ENCODE results near the gene TRIM50.
"Not testable (repeated sequence)": the region's sequence is repeated elsewhere in the genome, so short reads cannot be mapped to it uniquely, and the experiment has no call there.

The TRIM50 gene

GRCh38 chr7:73330772-73331171 is 2.9 kb upstream of the TRIM50 start:
- no CpG with 5 or more reads among the region's 6 CpGs for WGBS (ENCODE audit: insufficient coverage, insufficient read length)
- DNase-seq (ENCODE audit: low read depth, low spot score): no peak
- no peaks in the 10 kb centered on the region for H3K9me3 ChIP-seq (ENCODE audit: control insufficient read depth, insufficient read depth, low read length)
- peaks cover 3% of the 10 kb centered on the region; the same call in 1 of the 2 replicates for H3K4me1 ChIP-seq (ENCODE audit: control insufficient read depth, insufficient read depth, low read length)
- H3K27me3 ChIP-seq (ENCODE audit: control insufficient read depth, insufficient read depth, low read length): no peaks in the 10 kb centered on the region
- no peaks in the 10 kb centered on the region for H3K36me3 ChIP-seq (ENCODE audit: control insufficient read depth, insufficient read depth, low read length)
- no peak overlapping the region for H3K27ac ChIP-seq (ENCODE audit: low read length)
- no peak overlapping the region for H3K4me3 ChIP-seq (ENCODE audit: low read length)

- WGBS (ENCODE audit: insufficient coverage, insufficient read length): no CpG with 5 or more reads among the region's 11 CpGs
- no peaks in the 10 kb centered on the region for H3K27me3 ChIP-seq (ENCODE audit: control insufficient read depth, insufficient read depth, low read length)
- H3K9me3 ChIP-seq (ENCODE audit: control insufficient read depth, insufficient read depth, low read length): no peaks in the 10 kb centered on the region
- no peaks in the 10 kb centered on the region for H3K36me3 ChIP-seq (ENCODE audit: control insufficient read depth, insufficient read depth, low read length)
- H3K27ac ChIP-seq (ENCODE audit: low read length): no peak overlapping the region
- peaks cover 3% of the 10 kb centered on the region; the same call in 1 of the 2 replicates for H3K4me1 ChIP-seq (ENCODE audit: control insufficient read depth, insufficient read depth, low read length)
- no peak for DNase-seq (ENCODE audit: low read depth, low spot score)
- H3K4me3 ChIP-seq (ENCODE audit: low read length): no peak overlapping the region
These were observed 2.1 kb upstream of the TRIM50 start for GRCh38 chr7:73329861-73330581.

- WGBS (ENCODE audit: insufficient coverage, insufficient read length): no CpG with 5 or more reads among the region's 10 CpGs
These were observed 814 bp upstream of the TRIM50 start for GRCh38 chr7:73328696-73329095.

GRCh38 chr7:73327449-73327848 is 433 bp downstream of the TRIM50 start:
- WGBS (ENCODE audit: insufficient coverage, insufficient read length): no CpG with 5 or more reads among the region's 13 CpGs
- not testable (repeated sequence) for H3K4me3 ChIP-seq (ENCODE audit: low read length); H3K9me3 ChIP-seq (ENCODE audit: control insufficient read depth, insufficient read depth, low read length); DNase-seq (ENCODE audit: low read depth, low spot score); H3K27ac ChIP-seq (ENCODE audit: low read length); H3K36me3 ChIP-seq (ENCODE audit: control insufficient read depth, insufficient read depth, low read length); H3K4me1 ChIP-seq (ENCODE audit: control insufficient read depth, insufficient read depth, low read length); H3K27me3 ChIP-seq (ENCODE audit: control insufficient read depth, insufficient read depth, low read length)

More at GRCh38 chr7:73328696-73329095, 814 bp upstream of the TRIM50 start:
- peaks cover 3% of the 10 kb centered on the region; the same call in 1 of the 2 replicates for H3K4me1 ChIP-seq (ENCODE audit: control insufficient read depth, insufficient read depth, low read length)
- H3K36me3 ChIP-seq (ENCODE audit: control insufficient read depth, insufficient read depth, low read length): no peaks in the 10 kb centered on the region
- H3K4me3 ChIP-seq (ENCODE audit: low read length): no peak overlapping the region
- H3K9me3 ChIP-seq (ENCODE audit: control insufficient read depth, insufficient read depth, low read length): no peaks in the 10 kb centered on the region
- no peak overlapping the region for H3K27ac ChIP-seq (ENCODE audit: low read length)
- no peak for DNase-seq (ENCODE audit: low read depth, low spot score)
- H3K27me3 ChIP-seq (ENCODE audit: control insufficient read depth, insufficient read depth, low read length): no peaks in the 10 kb centered on the region

GRCh38 chr7:73325424-73325823 is 2.5 kb downstream of the TRIM50 start:
- WGBS (ENCODE audit: insufficient coverage, insufficient read length): no CpG with 5 or more reads among the region's 6 CpGs
- H3K9me3 ChIP-seq (ENCODE audit: control insufficient read depth, insufficient read depth, low read length); H3K4me3 ChIP-seq (ENCODE audit: low read length); H3K27me3 ChIP-seq (ENCODE audit: control insufficient read depth, insufficient read depth, low read length); H3K27ac ChIP-seq (ENCODE audit: low read length); H3K4me1 ChIP-seq (ENCODE audit: control insufficient read depth, insufficient read depth, low read length); H3K36me3 ChIP-seq (ENCODE audit: control insufficient read depth, insufficient read depth, low read length); DNase-seq (ENCODE audit: low read depth, low spot score): not testable (repeated sequence)

GRCh38 chr7:73324081-73324845 is 3.6 kb downstream of the TRIM50 start:
- H3K36me3 ChIP-seq (ENCODE audit: control insufficient read depth, insufficient read depth, low read length); H3K27me3 ChIP-seq (ENCODE audit: control insufficient read depth, insufficient read depth, low read length); H3K4me1 ChIP-seq (ENCODE audit: control insufficient read depth, insufficient read depth, low read length); H3K27ac ChIP-seq (ENCODE audit: low read length); H3K9me3 ChIP-seq (ENCODE audit: control insufficient read depth, insufficient read depth, low read length); H3K4me3 ChIP-seq (ENCODE audit: low read length): not testable (repeated sequence)
- DNase-seq (ENCODE audit: low read depth, low spot score): peak; percentile 81
- WGBS (ENCODE audit: insufficient coverage, insufficient read length): no CpG with 5 or more reads among the region's 31 CpGs

GRCh38 chr7:73323434-73324080 is 4.3 kb downstream of the TRIM50 start:
- H3K4me1 ChIP-seq (ENCODE audit: control insufficient read depth, insufficient read depth, low read length); H3K36me3 ChIP-seq (ENCODE audit: control insufficient read depth, insufficient read depth, low read length); DNase-seq (ENCODE audit: low read depth, low spot score); H3K9me3 ChIP-seq (ENCODE audit: control insufficient read depth, insufficient read depth, low read length); H3K27ac ChIP-seq (ENCODE audit: low read length); H3K27me3 ChIP-seq (ENCODE audit: control insufficient read depth, insufficient read depth, low read length); H3K4me3 ChIP-seq (ENCODE audit: low read length): not testable (repeated sequence)
- no CpG with 5 or more reads among the region's 5 CpGs for WGBS (ENCODE audit: insufficient coverage, insufficient read length)

- H3K27ac ChIP-seq (ENCODE audit: low read length); DNase-seq (ENCODE audit: low read depth, low spot score): not testable (repeated sequence)
- no CpG with 5 or more reads among the region's 9 CpGs for WGBS (ENCODE audit: insufficient coverage, insufficient read length)
These were observed 7.9 kb downstream of the TRIM50 start for GRCh38 chr7:73320009-73320408.

GRCh38 chr7:73319541-73319940 is 8.3 kb downstream of the TRIM50 start:
- not testable (repeated sequence) for H3K27me3 ChIP-seq (ENCODE audit: control insufficient read depth, insufficient read depth, low read length); H3K36me3 ChIP-seq (ENCODE audit: control insufficient read depth, insufficient read depth, low read length); H3K9me3 ChIP-seq (ENCODE audit: control insufficient read depth, insufficient read depth, low read length); H3K4me1 ChIP-seq (ENCODE audit: control insufficient read depth, insufficient read depth, low read length); H3K4me3 ChIP-seq (ENCODE audit: low read length); DNase-seq (ENCODE audit: low read depth, low spot score); H3K27ac ChIP-seq (ENCODE audit: low read length)
- WGBS (ENCODE audit: insufficient coverage, insufficient read length): no CpG with 5 or more reads among the region's 9 CpGs

More at GRCh38 chr7:73320009-73320408, 7.9 kb downstream of the TRIM50 start:
- H3K9me3 ChIP-seq (ENCODE audit: control insufficient read depth, insufficient read depth, low read length); H3K4me3 ChIP-seq (ENCODE audit: low read length); H3K27me3 ChIP-seq (ENCODE audit: control insufficient read depth, insufficient read depth, low read length); H3K36me3 ChIP-seq (ENCODE audit: control insufficient read depth, insufficient read depth, low read length); H3K4me1 ChIP-seq (ENCODE audit: control insufficient read depth, insufficient read depth, low read length): not testable (repeated sequence)

- H3K27me3 ChIP-seq (ENCODE audit: control insufficient read depth, insufficient read depth, low read length); H3K36me3 ChIP-seq (ENCODE audit: control insufficient read depth, insufficient read depth, low read length); DNase-seq (ENCODE audit: low read depth, low spot score); H3K4me3 ChIP-seq (ENCODE audit: low read length); H3K9me3 ChIP-seq (ENCODE audit: control insufficient read depth, insufficient read depth, low read length); H3K4me1 ChIP-seq (ENCODE audit: control insufficient read depth, insufficient read depth, low read length); H3K27ac ChIP-seq (ENCODE audit: low read length): not testable (repeated sequence)
- WGBS (ENCODE audit: insufficient coverage, insufficient read length): no CpG with 5 or more reads among the region's 18 CpGs
These were observed 9.2 kb downstream of the TRIM50 start for GRCh38 chr7:73318656-73319204.
